Kidney tubule cell (primary cell): ENCODE measurements around the gene RNF26.

ENCODE experiments used
- DNase-seq: peaks from one replicate; pipeline ENCODE4 v3.0.0-alpha.2; 2018; ENCODE audit warnings: low spot score

Gene RNF26

DNA sequence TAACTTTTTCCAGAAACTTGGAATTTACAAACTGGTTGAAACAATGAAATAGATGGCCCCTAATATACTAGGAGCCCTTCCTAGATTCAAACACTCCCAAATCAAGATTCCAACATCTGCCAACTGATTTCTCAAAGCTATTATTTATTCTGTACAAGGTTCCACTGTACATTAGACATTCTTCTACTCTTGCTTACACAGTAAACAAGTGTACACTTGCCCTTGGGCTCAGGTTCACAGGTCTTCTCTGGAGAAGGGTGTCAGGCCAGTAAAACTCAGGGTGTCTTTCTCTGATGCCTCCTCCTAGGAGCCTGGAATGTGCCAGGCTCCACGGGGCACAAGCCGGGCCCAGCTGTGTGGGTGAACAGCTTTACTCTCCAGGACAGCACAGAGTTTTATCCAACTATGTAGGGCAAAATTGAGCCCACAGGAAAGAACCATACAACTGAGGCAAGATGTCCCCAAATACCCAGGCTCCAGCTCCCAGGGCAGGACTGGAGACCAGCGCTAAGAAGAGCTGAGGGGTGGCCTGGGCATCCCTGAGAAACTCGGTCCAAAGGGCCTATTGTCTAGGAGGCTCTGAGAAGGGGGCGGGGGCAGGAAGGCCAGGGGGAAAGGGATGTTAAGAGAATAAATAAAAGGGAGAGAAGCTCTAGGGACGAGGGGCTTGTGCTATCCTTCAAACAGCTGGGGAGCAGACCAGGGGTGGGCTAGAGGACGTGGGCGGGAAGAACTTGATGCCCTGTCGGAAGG is 20.9 kb downstream of the RNF26 start:
- no peak for DNase-seq

DNA sequence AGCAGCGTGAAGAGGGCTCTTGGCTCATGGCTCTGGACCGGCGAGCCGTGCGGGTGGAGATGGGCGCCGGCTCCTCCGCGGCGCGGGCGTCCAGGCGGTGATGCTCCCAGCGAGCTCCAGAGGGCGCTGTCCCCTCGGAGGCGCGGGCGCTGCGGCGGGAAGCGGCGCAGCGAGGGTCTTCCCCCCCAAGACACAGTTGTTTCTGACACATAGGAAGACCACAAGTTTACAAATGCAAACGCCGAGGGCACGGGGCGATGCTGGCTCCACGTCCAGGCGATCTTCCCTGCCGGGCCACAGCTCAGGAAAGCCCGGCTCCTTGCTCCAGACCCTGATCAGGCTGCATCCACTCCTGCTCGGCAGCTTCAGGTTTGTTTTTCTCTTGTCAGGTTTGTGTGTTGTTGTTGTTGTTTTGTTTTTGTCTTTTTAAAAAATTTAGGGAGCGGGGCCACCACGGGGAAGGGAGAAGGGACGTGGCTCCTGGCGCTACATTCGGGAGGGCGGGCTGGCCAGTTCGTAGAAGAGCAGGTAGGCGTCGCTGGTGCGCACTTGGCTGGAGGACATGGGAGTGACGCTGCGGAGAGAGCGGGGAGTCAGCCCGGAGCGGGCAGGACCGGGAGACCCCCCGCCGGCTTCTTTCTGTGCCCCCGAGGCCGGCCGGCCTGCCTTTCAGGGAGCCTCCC is 22.2 kb downstream of the RNF26 start:
- DNase-seq = peak; percentile 71

DNA sequence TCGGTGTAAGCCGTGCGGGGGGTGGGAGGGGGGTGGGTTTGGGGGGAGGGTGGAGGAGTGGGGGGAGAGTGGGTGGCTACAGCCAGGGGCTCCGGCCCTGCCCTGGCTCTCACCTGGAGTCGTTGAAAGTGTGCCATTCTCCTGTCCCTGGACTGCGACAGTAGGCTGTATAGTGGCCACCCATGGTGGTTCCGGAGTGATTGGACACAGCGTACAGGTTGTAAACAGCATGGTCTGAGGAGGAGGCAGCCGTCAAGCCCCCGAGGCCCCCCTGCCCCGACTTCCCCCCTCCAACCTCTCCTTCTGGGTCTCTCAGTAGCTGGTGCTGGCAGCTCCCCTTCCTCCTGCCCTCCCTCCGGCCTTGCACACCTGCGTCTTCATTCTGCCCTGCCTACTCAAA is 22.7 kb downstream of the RNF26 start:
- no peak for DNase-seq

DNA sequence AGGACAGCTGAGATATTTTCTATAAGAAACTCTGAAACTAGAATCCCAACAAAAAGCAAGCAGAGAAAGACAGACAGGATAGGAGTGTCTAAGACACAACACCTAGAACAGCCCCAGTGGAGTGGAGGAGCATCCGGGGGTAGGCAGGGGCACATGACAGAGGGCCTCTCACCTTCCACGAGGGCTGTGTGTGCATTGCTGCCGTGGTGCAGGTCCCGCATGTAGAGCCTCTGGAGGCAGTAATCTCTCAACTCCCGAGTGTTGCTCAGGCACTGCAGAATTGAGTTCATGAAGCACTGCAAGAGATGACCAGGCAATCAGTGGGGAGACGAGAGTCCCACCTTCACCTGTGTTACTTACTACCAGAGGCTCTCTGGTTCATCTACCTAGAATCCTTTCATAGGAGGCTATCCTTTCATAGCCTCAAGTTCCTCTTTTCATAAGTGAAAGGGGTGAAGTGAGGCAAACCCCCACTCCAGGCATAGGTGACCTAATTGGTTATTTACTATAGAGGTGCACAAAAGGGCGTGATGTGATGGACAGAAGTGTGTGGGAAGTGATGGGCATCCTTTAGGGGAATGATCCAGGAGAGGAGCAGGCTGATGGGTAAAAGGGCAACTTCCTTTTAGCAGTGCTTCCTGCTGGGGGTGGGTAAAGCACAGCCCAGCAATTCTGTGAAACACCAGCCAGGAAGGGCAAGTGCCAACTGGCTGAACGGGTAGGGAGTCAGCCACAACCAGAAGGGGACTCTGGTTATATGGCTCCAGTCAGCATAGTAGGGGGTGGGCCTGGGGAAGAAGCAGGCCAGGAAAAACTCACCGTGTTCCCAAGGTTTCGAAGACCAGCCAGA is 25.3 kb downstream of the RNF26 start:
- peak; percentile 50 for DNase-seq

DNA sequence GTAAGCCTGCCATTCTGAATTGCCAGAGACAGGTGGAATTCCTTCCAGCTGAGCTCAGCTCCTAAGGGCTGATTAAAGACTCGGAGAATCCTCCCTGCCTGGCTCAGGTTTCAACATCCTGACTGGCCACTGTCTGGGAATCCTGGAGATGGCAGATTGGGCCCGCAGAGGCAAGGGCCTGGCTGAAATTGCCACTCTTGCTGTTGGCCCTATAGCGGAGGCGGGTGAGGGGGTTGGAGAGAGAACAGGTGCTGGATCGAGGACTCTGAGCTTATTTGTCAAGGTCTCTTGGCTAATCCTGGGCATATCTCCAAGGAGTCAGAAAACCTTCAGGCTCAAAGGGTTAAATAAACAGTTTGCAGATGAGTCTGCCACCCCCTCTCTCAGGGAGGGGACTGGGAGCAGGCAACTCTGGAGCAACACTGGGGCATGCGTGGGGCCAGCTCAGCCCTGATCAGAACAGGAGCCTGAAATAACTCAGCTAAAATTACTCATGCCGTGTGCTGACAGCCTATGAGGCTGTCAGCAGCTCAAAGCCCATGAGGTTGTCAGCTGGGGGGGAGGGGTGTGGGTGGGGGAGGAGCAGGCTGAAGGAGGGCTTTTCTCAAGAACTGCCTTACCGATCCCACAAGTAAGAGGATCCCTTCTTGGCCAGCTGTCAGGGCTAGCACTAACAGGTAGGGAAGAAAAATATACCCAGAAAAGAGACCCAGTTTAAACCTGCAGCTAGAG is 26.9 kb downstream of the RNF26 start:
- DNase-seq = peak; percentile 95

DNA sequence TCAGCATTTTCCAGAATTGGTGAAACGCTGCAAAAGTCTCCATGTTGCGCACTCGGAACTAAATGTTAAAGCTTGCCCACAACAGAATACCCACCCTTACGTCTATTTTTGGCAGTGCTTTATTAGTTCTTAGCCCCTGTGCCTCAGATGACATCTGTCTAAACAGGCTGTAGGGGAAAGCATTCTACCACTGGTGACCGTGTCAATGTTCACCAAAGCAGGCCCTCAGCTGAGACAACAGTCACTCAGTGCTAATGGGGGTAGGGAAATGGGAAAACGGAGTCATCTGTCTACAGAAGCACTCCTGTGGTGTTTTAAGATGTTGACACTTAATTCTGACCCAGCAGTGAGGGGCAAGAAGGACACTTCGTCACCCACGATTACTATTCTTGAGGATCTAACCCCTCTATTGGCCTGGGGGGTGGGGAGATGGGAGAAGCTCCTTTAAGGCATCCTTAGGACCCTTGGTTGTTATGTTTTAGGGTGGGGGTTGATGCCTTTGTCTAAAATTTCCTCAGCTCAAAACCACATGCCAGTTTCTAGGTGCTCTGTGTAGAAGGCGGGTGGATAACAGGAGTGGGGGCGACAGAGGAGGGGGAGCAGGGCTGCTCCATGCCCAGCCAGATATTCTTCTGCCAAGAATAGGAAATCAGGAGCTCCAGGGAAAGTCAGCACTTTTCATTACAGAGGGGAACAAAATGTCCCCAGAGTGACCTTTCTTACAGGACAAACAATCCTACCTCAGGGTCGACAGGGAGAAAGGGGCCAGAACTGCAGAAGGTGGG is 27.8 kb downstream of the RNF26 start:
- DNase-seq = peak; percentile 32

DNA sequence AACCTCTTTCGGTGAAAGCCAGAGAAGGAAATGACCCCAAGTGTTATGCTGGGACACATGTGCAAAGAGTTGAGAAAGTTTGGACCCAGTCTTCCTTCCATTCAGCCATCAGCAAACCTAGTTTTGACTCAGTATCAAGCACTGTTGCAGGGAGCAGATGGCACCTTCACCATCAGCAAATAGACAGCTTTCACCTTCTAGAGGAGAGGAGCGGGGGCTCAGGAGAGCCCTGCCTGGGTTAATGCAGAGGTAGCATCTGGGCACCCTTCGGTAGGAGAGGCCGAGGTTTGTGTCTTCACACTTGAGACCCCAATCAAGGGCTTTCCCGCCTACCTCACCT is 28.4 kb downstream of the RNF26 start:
- DNase-seq = no peak

DNA sequence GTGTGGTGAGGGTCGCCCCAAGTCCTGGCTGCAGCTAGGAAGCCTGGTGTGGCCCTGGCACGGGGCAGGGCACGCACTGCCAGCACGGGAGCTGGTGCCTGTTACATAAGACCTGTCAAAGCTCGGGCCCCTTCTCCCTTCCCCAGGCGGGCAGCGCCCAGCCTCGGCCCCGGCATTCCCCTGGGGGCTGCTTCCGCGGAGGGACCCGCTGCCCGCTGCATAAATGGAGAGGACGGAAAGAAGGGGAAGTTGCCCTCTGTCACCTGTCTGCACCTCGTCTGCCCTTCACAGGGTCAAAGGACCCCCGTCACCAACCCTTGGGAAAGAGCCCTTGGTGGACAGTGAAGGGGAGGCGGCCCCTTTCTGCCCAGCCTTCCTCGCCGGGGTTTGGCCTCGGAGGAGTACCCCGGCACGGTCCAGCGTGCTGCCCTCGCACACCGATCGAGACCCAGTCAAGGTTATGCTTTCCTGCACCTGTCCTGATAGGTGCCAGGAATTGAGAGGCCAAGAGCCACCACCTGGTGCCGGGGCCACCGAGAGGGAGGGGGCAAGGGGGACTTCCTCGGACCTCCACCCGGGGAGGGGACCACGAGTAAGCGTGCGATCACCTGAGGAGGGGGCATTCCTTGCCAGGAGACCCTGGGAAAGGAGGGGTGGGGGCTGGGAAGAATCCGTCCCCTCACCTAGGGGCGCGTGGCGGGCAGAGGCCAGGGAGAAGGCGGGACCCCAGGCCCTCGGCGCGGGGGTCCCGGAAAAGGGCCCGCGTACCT is 28.9 kb downstream of the RNF26 start:
- no peak for DNase-seq

DNA sequence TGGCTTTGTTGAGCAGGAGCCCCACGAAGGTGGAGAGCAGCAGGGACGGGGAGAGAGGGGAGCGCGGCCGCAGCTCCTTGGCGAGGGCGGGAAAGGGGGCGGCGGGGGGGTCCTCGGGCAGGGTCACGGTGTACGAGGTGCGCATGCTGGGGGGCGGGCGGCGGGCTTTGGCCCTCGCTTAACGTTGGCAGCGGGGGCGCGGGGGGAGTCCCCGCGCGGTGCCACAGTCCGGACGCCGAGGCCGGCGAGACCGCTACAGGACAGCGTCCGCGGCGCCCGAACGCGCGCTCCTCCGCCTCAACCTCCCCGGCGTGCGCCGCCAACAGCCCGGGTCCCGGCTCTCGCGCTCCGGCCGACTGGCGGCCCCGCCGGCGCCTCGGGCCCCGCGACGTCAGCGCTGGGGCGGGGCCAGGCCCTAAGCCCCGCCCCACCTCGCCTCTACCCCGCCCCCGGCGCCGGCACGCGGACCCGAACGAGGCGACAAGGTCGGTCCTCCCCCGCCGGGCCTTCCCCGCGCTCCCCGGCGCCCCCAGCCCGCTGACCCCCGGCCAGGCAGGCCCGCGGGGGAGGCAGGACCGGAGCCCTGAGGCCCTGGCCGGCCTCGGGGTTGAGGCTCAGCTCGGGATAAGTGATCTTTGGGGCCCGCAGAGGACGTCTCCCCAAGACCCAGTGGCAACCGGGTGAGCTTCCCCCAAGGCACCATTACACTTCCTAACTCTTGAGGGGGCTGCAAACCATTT is 29.7 kb downstream of the RNF26 start:
- peak; percentile 62 for DNase-seq

DNA sequence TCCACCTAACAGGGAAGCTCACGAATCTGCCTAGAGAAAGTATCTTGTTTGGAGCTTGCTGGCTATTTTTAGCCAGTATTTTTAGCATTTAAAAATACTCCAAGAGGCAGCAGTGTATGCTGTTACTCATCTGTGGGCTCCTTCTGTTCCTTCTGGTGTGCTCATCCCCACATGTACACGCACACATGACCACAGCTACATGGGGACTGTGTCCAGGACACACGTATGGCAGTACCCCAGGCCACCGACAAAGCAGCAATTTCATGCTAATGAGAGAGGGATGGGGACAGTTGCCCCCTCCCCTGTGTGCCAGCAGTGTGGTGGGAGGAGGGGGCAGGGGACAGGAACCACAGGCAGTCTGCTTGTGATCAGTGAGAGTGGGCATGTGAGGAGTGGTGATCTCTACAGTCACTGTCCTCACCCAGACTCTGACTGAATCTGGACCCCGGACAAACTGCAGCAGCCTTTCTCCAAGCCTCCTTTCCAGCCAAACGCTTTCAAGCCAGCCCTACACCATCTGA is 30.8 kb downstream of the RNF26 start:
- no peak for DNase-seq

DNA sequence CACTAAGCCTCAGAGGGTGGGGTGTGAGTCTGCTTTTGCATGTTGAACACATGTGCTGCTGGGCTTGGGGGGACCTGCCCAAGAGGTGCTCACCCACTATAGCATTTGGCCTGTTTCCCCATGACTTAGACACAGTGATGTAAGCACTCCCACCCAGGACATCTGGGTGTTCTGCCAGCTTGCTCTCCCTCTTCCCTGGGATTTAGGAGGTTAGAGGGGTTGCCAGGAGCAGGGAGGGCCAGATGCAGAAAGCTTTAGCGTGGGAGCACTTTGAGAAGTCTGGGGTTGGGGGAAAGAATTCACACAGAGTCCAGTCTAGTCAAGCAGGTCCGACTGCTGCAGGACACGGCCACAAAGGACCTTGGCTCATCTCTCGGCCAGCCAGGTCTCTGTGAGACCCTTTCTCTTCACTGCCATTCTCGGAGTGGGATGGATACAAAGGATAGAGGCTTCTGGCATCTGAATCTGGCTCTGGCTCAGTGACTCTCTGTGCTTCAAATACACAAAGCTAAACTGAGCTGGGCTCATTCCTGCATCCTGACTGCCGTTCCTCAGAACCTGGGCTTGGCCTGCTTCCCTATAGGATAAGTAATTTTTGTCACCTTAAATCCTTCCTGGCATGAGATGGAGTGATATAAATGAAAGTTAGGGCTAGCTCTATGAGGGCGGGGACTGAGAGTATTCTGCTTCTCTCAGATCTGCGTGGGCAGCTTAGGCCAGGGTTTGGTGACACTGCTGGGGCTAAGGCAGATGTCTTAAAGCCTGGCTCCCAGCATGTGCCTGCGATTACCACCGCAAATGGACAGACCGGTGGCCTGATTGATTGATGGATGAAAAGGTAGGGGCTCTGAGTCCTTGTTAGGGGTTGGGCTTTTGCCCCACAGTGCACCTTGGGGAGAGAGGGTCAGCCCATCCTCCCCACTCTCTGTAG is 32.6 kb downstream of the RNF26 start:
- no peak for DNase-seq

DNA sequence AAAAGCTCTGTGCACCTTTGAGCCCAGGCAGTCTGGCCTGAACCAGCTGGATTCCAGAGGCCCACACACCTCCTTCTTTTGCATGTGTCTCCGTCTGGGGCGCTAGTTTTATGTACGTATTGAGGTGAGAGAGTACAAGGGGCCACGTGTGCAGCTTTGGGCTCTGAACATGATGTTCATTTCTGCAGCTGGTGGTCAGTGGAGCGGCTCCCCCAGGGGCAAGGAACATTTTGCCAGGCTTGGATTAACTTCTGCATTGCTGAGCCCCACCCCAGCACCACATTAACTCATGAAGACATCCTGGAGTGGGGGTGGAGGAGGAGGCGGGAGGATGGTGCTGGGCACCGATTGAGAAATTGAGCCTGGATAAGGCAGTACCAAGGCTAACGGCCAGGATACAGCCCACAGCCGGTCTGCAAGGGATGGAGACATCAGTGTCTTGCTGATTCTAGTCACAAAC is 33.4 kb downstream of the RNF26 start:
- DNase-seq = peak; percentile 32

DNA sequence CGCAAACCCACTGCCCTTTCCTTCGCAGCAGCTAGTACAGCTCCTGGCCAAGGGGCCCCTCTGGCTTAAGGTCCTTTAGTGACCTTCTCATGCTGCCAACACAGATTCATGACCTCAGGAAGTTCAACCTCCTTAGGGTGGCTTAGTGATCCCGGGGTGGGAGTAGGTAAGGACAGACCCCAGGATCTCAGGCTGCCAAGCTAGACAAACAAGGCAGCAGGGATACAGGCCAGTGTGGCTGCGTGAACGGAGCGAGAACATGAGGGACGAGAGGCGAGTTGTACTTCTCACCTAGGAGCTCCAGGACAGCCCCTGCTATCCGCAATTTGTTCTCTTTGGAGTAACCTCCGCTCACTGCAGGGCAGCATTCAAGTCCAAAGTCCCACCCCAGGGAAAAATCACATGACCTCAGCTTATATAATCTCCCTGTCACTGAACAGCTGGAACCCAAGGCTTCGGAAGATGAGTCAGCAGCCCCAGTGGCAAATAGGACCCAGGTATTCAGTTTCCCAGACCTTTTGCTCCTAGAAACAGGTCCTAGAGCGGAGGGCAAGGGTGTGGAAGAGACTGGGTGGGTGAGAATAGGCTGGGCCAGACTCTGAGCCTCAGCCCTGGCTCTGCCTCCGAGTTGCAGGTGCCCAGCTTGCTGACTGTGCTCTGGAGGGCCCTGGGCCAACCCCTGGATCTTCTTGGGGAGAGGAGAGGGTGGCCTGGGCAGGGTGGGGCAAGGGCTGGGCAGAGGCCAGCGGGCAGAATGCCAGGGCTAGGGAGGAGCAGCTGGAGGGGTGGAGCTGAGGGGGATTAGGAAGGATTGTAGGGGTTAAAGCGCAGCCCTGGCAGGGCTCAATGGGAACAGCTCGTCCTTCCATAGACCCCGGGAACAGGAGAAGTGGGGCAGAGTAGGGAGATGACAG is 34.1 kb downstream of the RNF26 start:
- peak; percentile 62 for DNase-seq

DNA sequence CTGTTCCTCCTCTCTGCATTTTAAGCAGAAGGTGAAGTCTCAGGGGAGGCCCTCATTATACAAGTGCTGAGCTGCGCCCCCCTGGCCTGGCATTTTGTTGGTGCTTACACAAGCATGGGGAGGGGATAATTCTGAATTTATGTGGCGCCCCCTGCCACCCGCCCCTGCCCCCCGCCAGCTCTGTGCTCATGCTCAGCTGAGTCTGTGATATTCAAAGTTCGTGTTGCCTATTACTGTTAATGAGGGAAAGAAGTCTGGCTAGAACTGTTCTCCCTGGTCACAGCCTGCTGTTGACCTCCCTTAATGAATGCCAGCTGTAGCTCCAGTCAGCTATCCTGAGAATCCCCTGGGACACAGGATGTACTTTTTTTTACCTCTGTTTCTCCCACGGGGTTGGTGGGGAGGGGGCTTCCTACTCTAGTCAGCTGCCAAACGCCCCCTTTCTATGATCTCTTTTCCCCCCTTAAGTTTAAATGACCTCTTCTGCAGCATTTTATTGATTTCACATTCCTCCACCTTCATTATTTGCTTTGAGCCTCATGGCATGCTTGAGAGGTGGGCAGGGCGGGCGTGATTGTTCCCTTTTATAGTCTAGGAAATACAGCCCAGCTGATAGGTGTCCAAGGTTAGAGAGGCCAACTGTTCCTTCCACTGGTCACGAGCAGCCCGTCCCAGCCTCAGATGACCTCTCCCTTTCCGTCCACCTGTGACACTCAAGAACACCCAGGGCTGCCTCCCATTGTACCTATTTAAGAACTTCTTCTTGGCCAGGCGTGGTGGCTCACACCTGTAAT is 35.0 kb downstream of the RNF26 start:
- no peak for DNase-seq

DNA sequence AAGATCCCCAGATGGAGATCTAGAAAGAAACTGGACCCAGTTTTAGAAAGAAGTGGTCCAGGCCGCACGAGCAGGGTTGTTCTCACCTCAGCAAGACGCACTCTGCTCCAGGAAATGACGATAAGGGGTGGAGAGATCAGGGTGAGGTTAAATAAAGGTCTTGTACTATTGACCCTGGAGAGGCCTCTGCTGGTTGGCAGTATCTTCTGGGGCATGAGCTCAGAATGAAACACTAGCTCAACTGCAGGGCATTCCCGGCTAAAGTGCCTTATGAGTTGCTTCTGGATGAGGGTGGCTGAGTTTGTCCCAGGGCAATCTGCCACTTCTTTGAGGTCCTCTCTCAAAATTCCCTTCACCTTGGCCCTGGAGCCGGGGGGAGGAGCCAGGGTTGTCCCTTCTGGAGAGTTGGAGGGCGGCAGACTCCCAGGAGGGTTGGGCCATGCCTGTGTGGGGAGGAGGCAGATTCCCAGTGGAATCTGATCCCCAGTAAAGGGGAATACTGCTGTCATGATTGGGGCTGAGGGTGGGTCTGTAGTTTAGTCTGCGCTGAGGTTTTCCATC is 36.2 kb downstream of the RNF26 start:
- no peak for DNase-seq

DNA sequence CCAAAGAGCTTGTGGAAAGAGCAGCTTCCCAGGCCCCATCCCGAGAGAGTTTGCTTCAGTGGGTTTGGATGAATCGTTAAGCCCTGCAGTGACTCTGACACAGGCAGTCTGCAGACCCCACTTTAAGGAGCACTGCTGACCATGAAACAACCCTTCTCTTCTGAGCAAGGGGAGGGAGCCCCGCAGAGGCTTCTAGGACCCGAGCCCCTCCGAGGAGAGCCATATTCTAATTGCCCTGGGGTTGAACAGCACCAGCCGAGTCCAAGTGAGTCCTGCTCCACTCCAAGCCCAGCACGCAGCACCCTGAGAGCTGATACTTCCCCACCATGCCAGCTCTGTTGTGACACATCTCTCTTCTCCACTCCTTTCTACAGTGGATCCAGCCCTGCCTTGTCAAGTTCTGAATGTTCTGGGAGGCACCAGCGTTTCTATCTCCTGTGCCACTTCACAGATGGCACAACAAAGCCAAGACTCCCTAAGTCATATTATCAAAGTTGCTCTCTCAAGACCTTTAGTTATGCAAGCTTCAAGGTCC is 36.8 kb downstream of the RNF26 start:
- DNase-seq = no peak
